Activated CD4-positive, alpha-beta T cell treated with anti-CD3 and anti-CD28 coated beads for 36 hours (primary cell): Measurements from ENCODE around the gene SLC9A9. TPM values are rescaled to one million over a fixed set of nuclear protein-coding genes. Genes with fewer than 3 reads are reported as not detected.

Source experiments
- ATAC-seq: fragments of 200-7000 bp; cut with Tn5 transposase; one replicate; pipeline ENCODE4 v1.10.0; 2021; ENCODE audit warnings: mild to moderate bottlenecking, moderate library complexity
- CTCF ChIA-PET: fragments of 350-600 bp; sonication (Branson Sonifier 250); formaldehyde crosslinking; loops from one replicate; lab custom pipeline; 2021; ENCODE audit warnings: antibody characterized with exemption; lab: Charles Lee
- POLR2A ChIA-PET: fragments of 350-600 bp; sonication (Branson Sonifier 250); formaldehyde crosslinking; loops from one replicate; lab custom pipeline; 2021; ENCODE audit warnings: antibody characterized with exemption, inconsistent platforms; lab: Charles Lee
- DNase-seq: peaks from one replicate; pipeline ENCODE4 v3.0.0-alpha.2; 2020
- H3K27ac Mint-ChIP-seq: one replicate; pipeline ENCODE4 v1.8.0; 2021; ENCODE audit warnings: mixed read lengths
- H3K27me3 Mint-ChIP-seq: one replicate; pipeline ENCODE4 v1.8.0; 2021; ENCODE audit warnings: mixed read lengths
- H3K36me3 Mint-ChIP-seq: one replicate; pipeline ENCODE4 v1.8.0; 2021; ENCODE audit warnings: low read depth, mixed read lengths
- H3K4me1 Mint-ChIP-seq: one replicate; pipeline ENCODE4 v1.8.0; 2021; ENCODE audit warnings: mixed read lengths
- H3K4me3 Mint-ChIP-seq: one replicate; pipeline ENCODE4 v1.8.0; 2021; ENCODE audit warnings: mild to moderate bottlenecking, moderate library complexity, mixed read lengths
- H3K9me3 Mint-ChIP-seq: one replicate; pipeline ENCODE4 v1.8.0; 2021; ENCODE audit warnings: low read depth, mixed read lengths
- intact Hi-C, 2 experiments: fragments of 100-400 bp; cut with DNase I in 1 of 2; cut with micrococcal nuclease in 1 of 2; formaldehyde crosslinking; loops; one replicate each; pipeline versions ENCODE4 v1.14.2 to v1.15.1; 2022 to 2024; cut with DNase I, micrococcal nuclease
- total RNA-seq, 2 experiments: library from RNA; stranded (reverse); gene quantifications; one replicate each; pipeline ENCODE4 v1.2.3, GENCODE V29; 2021

SLC9A9 gene
- total RNA-seq, 2 experiments from 2014 or later, result 1.4 to 1.6 TPM

DNA sequence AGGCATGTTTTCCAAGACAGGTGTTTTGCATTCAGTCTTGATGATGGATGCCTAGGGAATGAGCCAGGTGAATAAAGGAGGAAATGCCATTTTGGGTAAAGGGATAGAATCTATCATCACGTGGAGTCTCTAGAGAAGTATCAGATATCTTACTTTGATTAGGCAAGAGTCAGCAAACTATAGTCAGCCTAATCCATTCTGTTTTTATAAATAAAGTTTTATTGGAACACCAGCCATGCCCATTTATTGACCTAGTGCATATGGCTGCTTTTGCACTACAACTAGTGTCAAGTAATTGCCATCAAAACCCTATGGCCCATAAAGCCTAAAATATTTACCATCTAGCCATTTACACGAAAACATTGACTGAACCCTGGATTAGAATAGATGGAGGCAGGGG, 231.2 kb downstream of the SLC9A9 start:
- POLR2A ChIA-PET, result no interaction called here
- no peaks in the 10 kb centered on the region for H3K4me1 Mint-ChIP-seq
- H3K27me3 Mint-ChIP-seq, result no peaks in the 10 kb centered on the region
- ATAC-seq, result no peak
- peaks cover 5% of the 10 kb centered on the region for H3K36me3 Mint-ChIP-seq
- H3K9me3 Mint-ChIP-seq, result no peaks in the 10 kb centered on the region
- CTCF ChIA-PET, result no interaction called here
- intact Hi-C loops, result no loop called here
- H3K27ac Mint-ChIP-seq, result no peak overlapping the region
- no peak for DNase-seq
- no peak overlapping the region for H3K4me3 Mint-ChIP-seq

DNA sequence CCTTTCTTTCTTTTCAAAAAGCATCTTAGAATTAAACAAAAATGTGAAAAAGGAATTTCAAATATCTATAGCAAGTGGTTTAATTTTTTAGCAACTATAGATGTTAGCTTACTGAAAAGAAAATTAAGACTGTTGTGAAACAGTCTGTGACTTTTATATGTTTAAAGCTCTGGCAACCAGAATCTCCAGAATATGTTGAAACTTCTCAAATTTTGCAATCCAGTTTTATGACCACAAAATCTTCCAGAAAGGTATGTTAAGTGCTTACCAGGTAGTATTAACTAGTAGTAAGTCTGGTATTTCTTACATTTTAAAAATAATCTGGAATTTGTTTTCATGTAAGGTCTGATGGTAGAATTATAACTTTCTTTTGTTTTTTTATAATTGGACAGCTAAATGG, 235.0 kb downstream of the SLC9A9 start:
- ATAC-seq (no peak), DNase-seq (no peak)
- no peaks in the 10 kb centered on the region for H3K27me3 Mint-ChIP-seq
- H3K27ac Mint-ChIP-seq, result no peak overlapping the region
- H3K9me3 Mint-ChIP-seq, result no peaks in the 10 kb centered on the region
- intact Hi-C loops, result no loop called here
- ChIA-PET CTCF (interaction anchor here (1.1 to 1.2 kb wide), 2 partner anchors 20 to 61 kb away, joined by 3 to 4 read pairs; no protein-coding TSS in a partner anchor), POLR2A (no interaction called here)
- H3K4me3 Mint-ChIP-seq, result no peak overlapping the region
- peaks cover 1% of the 10 kb centered on the region for H3K36me3 Mint-ChIP-seq
- no peaks in the 10 kb centered on the region for H3K4me1 Mint-ChIP-seq

DNA sequence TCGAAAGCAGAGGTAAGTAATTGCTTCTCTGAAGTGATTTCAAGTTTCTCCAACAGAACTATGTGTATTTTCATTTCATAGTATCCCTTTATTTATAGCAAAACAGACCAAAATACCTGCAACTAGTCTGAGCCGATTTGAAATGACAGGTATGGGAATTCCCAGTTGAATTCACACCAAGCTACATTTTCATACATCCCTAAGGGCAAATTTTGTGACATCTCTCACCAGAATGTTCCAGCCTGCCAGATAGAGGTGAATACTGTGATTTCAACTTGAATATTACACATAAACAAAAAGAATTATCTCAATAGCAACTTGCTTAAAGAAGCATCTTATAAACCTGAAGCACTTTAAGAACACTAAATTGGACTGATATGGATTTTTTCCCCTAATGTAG, 235.7 kb downstream of the SLC9A9 start:
- no peak overlapping the region for H3K4me3 Mint-ChIP-seq
- H3K27ac Mint-ChIP-seq, result no peak overlapping the region
- intact Hi-C loops, result no loop called here
- ChIA-PET CTCF (interaction anchor here (1.2 kb wide), 1 partner anchor 62 kb away, joined by 4 read pairs; no protein-coding TSS in a partner anchor), POLR2A (no interaction called here)
- no peaks in the 10 kb centered on the region for H3K4me1 Mint-ChIP-seq
- no peaks in the 10 kb centered on the region for H3K27me3 Mint-ChIP-seq
- ATAC-seq (no peak), DNase-seq (no peak)
- H3K36me3 Mint-ChIP-seq, result peaks cover 1% of the 10 kb centered on the region
- no peaks in the 10 kb centered on the region for H3K9me3 Mint-ChIP-seq

DNA sequence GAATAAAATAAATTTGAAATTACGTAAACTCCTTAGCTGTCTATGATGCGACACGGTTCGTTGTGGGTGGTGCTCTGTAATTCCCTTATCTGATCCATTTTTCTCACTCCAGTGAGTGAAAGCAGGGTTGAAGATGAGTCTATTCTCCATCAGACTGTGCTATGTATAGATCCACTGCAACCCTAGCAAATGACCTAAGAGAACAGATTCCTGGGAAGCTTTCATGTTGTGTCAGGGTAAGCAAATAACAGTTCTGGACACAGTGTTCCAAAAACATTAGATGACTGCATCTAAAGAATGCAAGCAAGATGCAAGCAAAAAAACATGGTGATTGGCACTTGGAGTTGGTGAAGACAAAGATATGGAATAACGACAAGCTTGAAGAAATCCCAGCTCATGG, 239.3 kb downstream of the SLC9A9 start:
- ATAC-seq (no peak), DNase-seq (no peak)
- Mint-ChIP-seq H3K4me1 (no peaks in the 10 kb centered on the region), H3K36me3 (peaks cover 1% of the 10 kb centered on the region), H3K9me3 (no peaks in the 10 kb centered on the region), H3K4me3 (no peak overlapping the region), H3K27ac (no peak overlapping the region), H3K27me3 (no peaks in the 10 kb centered on the region)
- ChIA-PET CTCF (interaction anchor here (0.9 to 1.3 kb wide), 3 partner anchors 10 to 172 kb away, joined by 3 to 5 read pairs (median 4); no protein-coding TSS in a partner anchor), POLR2A (no interaction called here)
- intact Hi-C loops, result no loop called here

DNA sequence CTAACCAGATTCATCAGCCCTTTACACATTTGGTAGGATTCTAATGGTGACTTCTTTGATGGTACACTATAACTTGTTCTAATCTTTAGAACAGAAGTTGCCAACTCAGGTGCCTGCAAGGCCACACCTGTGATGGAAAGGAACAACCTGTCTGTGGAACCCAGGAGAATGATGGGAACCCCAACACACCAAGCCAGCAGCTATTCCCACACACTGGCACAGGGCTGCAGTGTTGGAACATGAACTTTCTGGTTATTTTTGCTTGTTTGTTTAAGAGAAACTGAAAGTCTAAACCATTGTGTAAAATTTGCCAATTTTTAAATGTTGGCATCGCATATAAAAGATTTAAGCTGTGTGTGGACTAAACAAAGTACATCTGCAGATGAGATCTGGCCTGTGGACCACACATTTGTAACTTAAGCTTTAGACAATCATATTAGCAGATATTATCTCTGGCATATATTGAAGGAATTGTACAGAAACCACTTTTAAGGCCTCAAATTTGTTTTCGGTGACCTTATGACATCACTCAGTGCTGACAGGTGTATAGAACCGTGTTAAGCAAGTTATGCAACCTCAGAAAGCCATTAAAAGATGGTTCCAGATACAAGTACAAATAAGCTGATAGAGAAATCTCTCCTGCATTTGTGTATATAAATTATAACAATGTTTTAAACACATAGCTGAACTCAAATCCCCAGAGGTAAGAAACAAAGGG, 242.9 kb downstream of the SLC9A9 start:
- ChIA-PET POLR2A (no interaction called here), CTCF (interaction anchor here (1.0 to 1.1 kb wide), 2 partner anchors 9 to 462 kb away, joined by 3 to 4 read pairs; no protein-coding TSS in a partner anchor)
- DNase-seq (no peak), ATAC-seq (no peak)
- intact Hi-C loops, result no loop called here
- H3K27me3 Mint-ChIP-seq, result no peaks in the 10 kb centered on the region
- H3K27ac Mint-ChIP-seq, result no peak overlapping the region
- no peaks in the 10 kb centered on the region for H3K36me3 Mint-ChIP-seq
- peaks cover 3% of the 10 kb centered on the region for H3K9me3 Mint-ChIP-seq
- H3K4me1 Mint-ChIP-seq, result peaks cover 4% of the 10 kb centered on the region
- H3K4me3 Mint-ChIP-seq, result no peak overlapping the region

DNA sequence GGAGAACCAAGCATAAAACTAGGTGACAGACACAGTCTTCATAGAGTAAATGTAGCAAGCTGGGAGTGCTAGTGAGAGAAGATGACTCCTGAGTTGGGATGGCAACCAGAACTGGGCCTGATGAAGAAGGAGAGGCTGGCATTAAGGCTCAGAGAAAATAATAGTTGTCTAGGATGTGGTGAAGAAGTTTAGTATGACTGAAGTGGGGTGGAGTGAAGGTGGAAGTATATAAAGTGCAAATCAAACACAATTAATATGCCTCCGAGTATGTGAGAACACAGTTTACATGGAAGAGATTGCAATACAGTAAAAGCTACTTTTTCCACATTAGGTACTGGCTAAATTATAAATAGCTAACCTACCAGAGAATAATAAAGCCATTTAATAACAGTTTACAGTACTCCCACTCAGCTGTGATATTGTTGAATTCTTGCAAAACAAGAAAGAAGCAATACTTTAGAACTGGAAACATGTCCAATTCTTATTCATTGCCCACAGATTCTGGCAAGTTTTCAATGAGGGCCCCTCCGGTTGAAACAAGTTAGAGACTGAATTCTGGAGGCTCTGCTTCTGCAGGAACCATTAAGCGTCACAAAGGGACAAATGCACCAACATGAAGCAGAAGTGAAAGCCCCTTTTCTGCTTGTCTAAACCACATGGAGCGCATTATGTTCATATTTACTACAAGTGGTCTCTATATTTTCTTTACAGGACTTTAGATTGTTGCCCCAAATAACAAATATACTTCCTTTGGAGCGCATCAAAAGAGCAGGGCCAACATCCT, 243.7 kb downstream of the SLC9A9 start:
- Mint-ChIP-seq H3K27me3 (no peaks in the 10 kb centered on the region), H3K4me3 (no peak overlapping the region), H3K4me1 (peaks cover 4% of the 10 kb centered on the region), H3K36me3 (no peaks in the 10 kb centered on the region), H3K27ac (no peak overlapping the region), H3K9me3 (peaks cover 3% of the 10 kb centered on the region)
- POLR2A ChIA-PET, result no interaction called here
- CTCF ChIA-PET, result interaction anchor here (1.1 kb wide), 1 partner anchor 9 kb away, joined by 3 read pairs; no protein-coding TSS in a partner anchor
- ATAC-seq, result no peak
- intact Hi-C loops, result no loop called here
- DNase-seq, result no peak

DNA sequence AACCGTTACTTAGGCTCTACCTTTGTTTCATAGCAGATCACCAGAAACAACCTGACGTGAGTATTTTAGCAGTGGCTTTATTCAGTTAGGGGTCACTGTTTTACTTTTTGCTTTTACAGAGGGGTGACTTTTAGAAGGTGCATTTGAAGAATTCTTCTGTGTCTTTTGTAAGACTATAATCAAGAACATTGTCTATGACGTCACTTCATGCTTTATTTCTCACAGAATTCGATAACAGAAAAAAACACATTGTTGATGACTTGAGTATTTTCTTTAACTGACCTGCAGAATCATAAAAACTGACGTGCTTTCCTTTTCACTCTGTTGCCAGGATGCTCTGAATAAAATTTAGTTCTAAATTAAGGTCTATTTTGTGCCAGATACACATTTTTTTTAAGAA, 244.5 kb downstream of the SLC9A9 start:
- H3K9me3 Mint-ChIP-seq, result peaks cover 3% of the 10 kb centered on the region
- intact Hi-C loops, result no loop called here
- peaks cover 4% of the 10 kb centered on the region for H3K4me1 Mint-ChIP-seq
- H3K27me3 Mint-ChIP-seq, result no peaks in the 10 kb centered on the region
- no peak overlapping the region for H3K4me3 Mint-ChIP-seq
- ATAC-seq, result no peak
- DNase-seq, result no peak
- H3K27ac Mint-ChIP-seq, result no peak overlapping the region
- H3K36me3 Mint-ChIP-seq, result no peaks in the 10 kb centered on the region
- CTCF ChIA-PET, result no interaction called here
- POLR2A ChIA-PET, result no interaction called here

DNA sequence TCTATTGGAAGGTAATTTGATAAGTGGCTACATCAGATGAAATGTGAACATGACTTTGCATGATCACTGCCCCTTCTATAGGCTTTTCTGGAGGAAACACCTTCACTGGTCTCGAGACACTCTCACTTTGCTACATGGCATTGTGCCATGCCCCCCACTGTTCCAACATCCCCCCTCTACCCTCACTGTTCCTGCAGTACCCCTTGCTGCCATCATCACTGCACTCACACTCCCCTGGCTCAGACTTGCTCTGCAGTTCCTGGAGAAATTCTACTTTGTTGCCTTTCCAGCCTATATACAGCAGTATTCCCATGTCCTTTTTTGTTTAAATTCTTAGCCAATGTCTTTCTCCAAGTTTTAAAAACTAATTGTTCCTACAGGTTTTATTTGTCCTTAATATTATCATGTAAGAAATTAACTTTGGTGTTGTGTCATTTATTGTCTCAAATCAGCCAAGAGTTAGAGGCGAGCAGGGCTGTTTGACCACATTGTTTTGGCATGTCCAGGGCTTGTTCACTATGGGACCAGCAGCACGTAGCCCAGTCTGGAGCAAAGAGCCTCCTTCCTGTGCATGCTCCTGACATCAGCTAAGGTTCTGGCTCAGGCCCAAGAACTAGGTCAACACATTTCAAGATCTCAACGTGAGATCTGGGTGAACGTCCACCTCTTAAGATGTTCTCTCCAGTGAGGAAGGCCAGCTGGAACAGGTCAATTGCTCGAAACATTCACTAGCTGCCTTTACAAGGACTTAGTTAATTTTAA, 246.4 kb downstream of the SLC9A9 start:
- Mint-ChIP-seq H3K9me3 (peaks cover 3% of the 10 kb centered on the region), H3K4me3 (no peak overlapping the region), H3K27ac (no peak overlapping the region), H3K4me1 (peaks cover 4% of the 10 kb centered on the region), H3K27me3 (no peaks in the 10 kb centered on the region), H3K36me3 (no peaks in the 10 kb centered on the region)
- ATAC-seq (no peak), DNase-seq (no peak)
- ChIA-PET POLR2A (no interaction called here), CTCF (interaction anchor here (0.7 kb wide), 1 partner anchor 205 kb away, joined by 3 read pairs; no protein-coding TSS in a partner anchor)
- intact Hi-C loops, result no loop called here

DNA sequence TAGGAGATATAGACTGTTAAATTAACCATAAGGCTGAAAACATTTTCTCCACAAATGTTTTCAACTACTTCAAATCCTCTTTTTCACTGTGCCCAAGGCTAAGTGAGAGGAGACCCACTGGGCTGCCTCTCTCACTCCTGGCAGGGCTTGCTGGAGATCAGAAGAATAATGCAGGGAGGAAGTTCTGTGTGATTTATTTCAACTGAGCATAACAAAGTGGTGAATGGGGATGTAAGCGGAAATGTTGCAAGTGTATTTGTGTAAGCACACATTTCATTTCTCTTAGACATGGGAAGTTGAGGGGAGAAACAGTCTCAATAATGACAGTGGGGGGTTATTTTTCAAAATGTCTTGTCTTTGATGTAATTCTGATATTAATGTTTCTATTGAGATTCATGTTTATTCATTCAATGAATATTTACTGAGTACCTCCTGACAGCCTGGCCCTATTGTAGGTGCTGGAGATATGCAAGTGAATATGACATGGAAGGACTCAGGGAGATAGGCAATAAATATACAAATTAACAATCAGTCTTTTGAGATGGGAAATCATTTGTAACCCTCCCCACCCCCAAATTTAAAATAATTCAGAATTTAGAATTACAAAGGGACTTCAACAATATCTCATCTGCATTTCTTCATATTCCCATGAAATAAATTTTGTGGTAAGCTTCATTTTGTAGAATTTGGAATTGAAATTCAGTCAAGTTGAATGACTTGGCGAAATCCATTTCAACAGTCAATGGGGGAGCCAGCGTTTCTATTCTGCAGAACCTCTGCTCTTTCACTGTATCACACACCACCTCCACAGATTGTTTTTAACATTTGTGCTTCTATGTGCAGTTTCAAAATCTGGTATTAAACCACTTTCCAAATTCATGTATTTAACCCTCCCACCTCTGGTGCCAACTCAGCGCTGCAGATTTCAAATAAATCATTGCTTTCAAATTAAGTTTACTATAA, 247.2 kb downstream of the SLC9A9 start:
- H3K27ac Mint-ChIP-seq, result no peak overlapping the region
- ChIA-PET POLR2A (no interaction called here), CTCF (no interaction called here)
- no peak overlapping the region for H3K4me3 Mint-ChIP-seq
- H3K9me3 Mint-ChIP-seq, result peaks cover 3% of the 10 kb centered on the region
- peaks cover 4% of the 10 kb centered on the region for H3K4me1 Mint-ChIP-seq
- H3K36me3 Mint-ChIP-seq, result no peaks in the 10 kb centered on the region
- no peaks in the 10 kb centered on the region for H3K27me3 Mint-ChIP-seq
- intact Hi-C loops, result no loop called here
- DNase-seq, result no peak
- no peak for ATAC-seq

DNA sequence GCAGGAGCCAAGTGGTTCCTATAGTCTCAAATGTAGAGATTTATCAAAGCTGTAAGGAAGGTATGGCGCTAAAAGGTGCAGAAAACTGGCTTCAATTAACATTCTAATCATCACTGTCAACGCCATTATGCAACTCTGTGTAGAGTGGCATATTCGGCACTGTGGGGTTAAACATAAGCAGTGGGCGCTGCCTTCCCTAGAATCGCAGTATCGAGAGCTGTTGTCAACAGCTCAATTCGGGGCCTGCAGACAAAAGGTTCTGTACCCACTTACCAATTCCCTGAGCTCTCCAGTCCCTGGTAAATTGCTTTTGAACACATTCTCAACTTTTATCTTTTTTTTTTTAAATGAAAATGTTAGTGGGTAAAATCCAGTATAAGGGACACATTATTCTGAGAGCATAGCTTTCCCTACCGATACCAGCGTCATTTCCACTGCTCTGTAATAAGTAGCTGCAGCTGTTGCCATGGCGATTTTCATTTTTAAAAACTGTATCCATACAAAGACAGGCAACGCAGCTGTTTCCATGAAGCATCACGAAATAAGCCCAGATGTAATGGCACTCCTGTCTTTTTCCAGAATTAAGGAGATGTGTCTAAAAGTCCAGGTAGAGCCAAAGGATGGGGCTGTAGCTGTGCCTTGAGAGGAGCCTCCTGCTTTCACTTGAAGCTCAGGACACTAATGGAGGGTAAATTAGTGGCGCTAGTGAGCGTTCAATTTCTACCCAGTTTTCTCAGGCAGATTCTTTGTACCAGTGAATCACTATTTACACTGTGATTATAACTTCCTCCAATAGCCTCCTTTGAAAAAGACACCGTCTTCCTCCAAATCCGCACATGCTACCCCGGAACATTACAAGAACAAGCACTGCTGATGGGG, 250.3 kb downstream of the SLC9A9 start:
- H3K9me3 Mint-ChIP-seq, result peaks cover 3% of the 10 kb centered on the region
- POLR2A ChIA-PET, result interaction anchor here (0.7 kb wide), 1 partner anchor 8 kb away, joined by 3 read pairs; no protein-coding TSS in a partner anchor
- H3K27ac Mint-ChIP-seq, result no peak overlapping the region
- H3K27me3 Mint-ChIP-seq, result no peaks in the 10 kb centered on the region
- DNase-seq (no peak), ATAC-seq (no peak)
- no peaks in the 10 kb centered on the region for H3K36me3 Mint-ChIP-seq
- CTCF ChIA-PET, result interaction anchor here (0.7 kb wide), 1 partner anchor 310 kb away, joined by 3 read pairs; no protein-coding TSS in a partner anchor
- H3K4me1 Mint-ChIP-seq, result peaks cover 4% of the 10 kb centered on the region
- intact Hi-C loops, result no loop called here
- no peak overlapping the region for H3K4me3 Mint-ChIP-seq
